GM18519 (cell line): ENCODE data around the gene NPHP1.
"Not testable (repeated sequence)": the region's sequence is repeated elsewhere in the genome, so short reads cannot be mapped to it uniquely, and the experiment has no call there.

Experiments
- ATAC-seq: cut with Tn5 transposase; IDR thresholded peaks from one replicate; pipeline ENCODE4 v1.9.1; 2021; ENCODE audit warnings: mild to moderate bottlenecking, moderate library complexity; ENCODE audit not compliant: unreplicated experiment, low FRiP score

Gene NPHP1

DNA sequence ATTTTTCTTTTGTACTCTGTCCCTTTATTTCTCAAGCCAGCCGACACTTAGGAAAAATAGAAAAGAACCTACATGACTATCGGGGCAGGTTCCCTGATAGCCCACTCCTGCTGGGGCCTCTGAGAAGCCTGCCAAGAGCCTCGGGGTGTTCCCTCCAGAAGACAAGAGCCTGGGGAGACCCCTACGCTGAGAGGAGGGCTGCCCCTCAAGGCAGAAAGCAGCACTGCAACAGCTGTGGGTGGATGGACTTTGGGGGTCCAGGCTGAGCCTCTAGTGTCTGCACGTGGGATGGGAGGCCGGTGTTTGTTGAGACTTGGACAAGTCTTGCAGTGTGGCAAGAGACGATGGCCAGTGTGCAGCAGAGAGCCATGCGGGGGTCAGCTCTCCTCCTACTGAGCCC lies 121.7 kb downstream of the NPHP1 start:
- not testable (repeated sequence) for ATAC-seq

DNA sequence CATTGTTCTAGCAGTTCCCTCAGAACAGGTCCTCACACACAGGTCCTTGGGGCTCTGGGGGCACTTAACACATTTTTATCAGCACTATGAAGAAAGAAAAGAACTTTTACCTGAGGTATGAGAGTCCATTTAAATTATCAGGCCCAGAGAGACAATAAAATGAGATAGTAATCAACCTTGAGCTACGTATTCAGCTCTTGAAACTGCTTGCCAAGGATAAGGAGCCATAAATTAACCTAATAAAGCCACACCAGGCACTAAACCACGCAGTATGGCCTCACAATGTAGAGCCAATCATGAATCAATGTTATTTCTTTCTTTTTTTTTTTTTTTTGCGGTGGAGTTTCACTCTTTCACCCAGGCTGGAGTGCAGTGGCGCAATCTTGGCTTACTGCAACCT lies 126.7 kb downstream of the NPHP1 start:
- ATAC-seq = not testable (repeated sequence)

DNA sequence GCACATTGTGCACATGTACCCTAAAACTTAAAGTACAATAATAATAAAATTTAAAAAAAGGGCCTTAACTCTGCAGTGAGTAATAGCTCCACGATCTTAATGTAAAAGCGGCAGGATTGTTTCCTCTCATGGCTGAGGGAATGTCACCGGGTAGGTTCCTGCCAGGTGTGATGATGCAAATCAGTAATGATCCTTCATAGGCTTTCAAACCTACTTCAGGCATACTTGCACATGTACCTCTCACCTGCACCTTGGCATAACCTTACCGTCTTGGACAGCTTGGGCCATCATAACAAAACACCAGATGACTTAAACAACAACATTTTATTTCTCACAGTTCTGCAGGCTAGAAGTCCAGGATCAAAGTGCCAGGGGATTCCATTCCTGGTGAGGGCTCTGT lies 128.9 kb downstream of the NPHP1 start:
- ATAC-seq = not testable (repeated sequence)
